Measurements from ENCODE around the gene C19orf33. TPM values are rescaled to one million over a fixed set of nuclear protein-coding genes. Genes with fewer than 3 reads are reported as not detected.

C19orf33 gene
- total and polyA plus RNA-seq, 2 of the 8 experiments (the other 6 are each of a cell fraction or from before 2014, with no cell fraction given) = 6.0 to 36.0 TPM

DNA sequence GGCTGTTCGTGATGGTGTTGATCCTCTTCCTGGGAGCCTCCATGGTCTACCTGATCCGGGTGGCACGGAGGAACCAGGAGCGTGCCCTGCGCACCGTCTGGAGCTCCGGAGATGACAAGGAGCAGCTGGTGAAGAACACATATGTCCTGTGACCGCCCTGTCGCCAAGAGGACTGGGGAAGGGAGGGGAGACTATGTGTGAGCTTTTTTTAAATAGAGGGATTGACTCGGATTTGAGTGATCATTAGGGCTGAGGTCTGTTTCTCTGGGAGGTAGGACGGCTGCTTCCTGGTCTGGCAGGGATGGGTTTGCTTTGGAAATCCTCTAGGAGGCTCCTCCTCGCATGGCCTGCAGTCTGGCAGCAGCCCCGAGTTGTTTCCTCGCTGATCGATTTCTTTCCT lies 12.2 kb upstream of the C19orf33 start (continued):
- TF ChIP-seq, protein P1, sequence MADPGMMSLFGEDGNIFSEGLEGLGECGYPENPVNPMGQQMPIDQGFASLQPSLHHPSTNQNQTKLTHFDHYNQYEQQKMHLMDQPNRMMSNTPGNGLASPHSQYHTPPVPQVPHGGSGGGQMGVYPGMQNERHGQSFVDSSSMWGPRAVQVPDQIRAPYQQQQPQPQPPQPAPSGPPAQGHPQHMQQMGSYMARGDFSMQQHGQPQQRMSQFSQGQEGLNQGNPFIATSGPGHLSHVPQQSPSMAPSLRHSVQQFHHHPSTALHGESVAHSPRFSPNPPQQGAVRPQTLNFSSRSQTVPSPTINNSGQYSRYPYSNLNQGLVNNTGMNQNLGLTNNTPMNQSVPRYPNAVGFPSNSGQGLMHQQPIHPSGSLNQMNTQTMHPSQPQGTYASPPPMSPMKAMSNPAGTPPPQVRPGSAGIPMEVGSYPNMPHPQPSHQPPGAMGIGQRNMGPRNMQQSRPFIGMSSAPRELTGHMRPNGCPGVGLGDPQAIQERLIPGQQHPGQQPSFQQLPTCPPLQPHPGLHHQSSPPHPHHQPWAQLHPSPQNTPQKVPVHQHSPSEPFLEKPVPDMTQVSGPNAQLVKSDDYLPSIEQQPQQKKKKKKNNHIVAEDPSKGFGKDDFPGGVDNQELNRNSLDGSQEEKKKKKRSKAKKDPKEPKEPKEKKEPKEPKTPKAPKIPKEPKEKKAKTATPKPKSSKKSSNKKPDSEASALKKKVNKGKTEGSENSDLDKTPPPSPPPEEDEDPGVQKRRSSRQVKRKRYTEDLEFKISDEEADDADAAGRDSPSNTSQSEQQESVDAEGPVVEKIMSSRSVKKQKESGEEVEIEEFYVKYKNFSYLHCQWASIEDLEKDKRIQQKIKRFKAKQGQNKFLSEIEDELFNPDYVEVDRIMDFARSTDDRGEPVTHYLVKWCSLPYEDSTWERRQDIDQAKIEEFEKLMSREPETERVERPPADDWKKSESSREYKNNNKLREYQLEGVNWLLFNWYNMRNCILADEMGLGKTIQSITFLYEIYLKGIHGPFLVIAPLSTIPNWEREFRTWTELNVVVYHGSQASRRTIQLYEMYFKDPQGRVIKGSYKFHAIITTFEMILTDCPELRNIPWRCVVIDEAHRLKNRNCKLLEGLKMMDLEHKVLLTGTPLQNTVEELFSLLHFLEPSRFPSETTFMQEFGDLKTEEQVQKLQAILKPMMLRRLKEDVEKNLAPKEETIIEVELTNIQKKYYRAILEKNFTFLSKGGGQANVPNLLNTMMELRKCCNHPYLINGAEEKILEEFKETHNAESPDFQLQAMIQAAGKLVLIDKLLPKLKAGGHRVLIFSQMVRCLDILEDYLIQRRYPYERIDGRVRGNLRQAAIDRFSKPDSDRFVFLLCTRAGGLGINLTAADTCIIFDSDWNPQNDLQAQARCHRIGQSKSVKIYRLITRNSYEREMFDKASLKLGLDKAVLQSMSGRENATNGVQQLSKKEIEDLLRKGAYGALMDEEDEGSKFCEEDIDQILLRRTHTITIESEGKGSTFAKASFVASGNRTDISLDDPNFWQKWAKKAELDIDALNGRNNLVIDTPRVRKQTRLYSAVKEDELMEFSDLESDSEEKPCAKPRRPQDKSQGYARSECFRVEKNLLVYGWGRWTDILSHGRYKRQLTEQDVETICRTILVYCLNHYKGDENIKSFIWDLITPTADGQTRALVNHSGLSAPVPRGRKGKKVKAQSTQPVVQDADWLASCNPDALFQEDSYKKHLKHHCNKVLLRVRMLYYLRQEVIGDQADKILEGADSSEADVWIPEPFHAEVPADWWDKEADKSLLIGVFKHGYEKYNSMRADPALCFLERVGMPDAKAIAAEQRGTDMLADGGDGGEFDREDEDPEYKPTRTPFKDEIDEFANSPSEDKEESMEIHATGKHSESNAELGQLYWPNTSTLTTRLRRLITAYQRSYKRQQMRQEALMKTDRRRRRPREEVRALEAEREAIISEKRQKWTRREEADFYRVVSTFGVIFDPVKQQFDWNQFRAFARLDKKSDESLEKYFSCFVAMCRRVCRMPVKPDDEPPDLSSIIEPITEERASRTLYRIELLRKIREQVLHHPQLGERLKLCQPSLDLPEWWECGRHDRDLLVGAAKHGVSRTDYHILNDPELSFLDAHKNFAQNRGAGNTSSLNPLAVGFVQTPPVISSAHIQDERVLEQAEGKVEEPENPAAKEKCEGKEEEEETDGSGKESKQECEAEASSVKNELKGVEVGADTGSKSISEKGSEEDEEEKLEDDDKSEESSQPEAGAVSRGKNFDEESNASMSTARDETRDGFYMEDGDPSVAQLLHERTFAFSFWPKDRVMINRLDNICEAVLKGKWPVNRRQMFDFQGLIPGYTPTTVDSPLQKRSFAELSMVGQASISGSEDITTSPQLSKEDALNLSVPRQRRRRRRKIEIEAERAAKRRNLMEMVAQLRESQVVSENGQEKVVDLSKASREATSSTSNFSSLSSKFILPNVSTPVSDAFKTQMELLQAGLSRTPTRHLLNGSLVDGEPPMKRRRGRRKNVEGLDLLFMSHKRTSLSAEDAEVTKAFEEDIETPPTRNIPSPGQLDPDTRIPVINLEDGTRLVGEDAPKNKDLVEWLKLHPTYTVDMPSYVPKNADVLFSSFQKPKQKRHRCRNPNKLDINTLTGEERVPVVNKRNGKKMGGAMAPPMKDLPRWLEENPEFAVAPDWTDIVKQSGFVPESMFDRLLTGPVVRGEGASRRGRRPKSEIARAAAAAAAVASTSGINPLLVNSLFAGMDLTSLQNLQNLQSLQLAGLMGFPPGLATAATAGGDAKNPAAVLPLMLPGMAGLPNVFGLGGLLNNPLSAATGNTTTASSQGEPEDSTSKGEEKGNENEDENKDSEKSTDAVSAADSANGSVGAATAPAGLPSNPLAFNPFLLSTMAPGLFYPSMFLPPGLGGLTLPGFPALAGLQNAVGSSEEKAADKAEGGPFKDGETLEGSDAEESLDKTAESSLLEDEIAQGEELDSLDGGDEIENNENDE (IDR thresholded peaks at IDR 0.05; ENCODE audit: insufficient replicate concordance, low read length) = no peak
- TF ChIP-seq RXRA (IDR thresholded peaks at IDR 0.05; ENCODE audit: insufficient read depth, low read depth, low read length) (no peak), NRF1 (IDR thresholded peaks at IDR 0.05; ENCODE audit: low read depth, low read length) (no peak)

All from H1 (cell line).